Prostate gland (tissue), 2 donors: ENCODE data around the gene CAMKMT. TPM values are rescaled to one million over a fixed set of nuclear protein-coding genes. Genes with fewer than 3 reads are reported as not detected.

ENCODE experiments used
- DNase-seq: peaks from one replicate; pipeline ENCODE4 v3.0.0-alpha.2; 2019; ENCODE audit warnings: low spot score
- H3K27ac ChIP-seq, 2 donors: fragments of 200-600 bp; sonication (generic); 2 replicates each; pipeline ENCODE4 v1.5.1; 2017 to 2019
- H3K27me3 ChIP-seq: fragments of 200-600 bp; sonication (generic); replicated peaks from 2 replicates; pipeline ENCODE4 v1.5.1; 2019; ENCODE audit not compliant: insufficient read depth
- H3K36me3 ChIP-seq, 2 donors: fragments of 200-600 bp; sonication (generic); 1 replicate in 1 of 2; 2 replicates in 1 of 2; pipeline versions ENCODE4 v1.5.1 to v1.8.1; 2017 to 2019
- H3K4me1 ChIP-seq: fragments of 200-600 bp; sonication (generic); replicated peaks from 2 replicates; pipeline ENCODE4 v1.5.1; 2019
- H3K4me3 ChIP-seq, 2 donors: fragments of 200-600 bp; sonication (generic); 2 replicates each; pipeline ENCODE4 v1.5.1; 2017 to 2019
- H3K9me3 ChIP-seq: fragments of 200-600 bp; sonication (generic); 2 replicates; pipeline ENCODE4 v1.5.1; 2017
- POLR2A ChIP-seq: fragments of 450-650 bp; IDR thresholded peaks from one replicate; pipeline ENCODE4 v1.6.1; 2016; ENCODE audit warnings: antibody characterized with exemption, mild to moderate bottlenecking
- POLR2AphosphoS5 ChIP-seq: sonication (generic); formaldehyde crosslinking; IDR thresholded peaks from one replicate; pipeline ENCODE4 v1.6.1; 2017; ENCODE audit warnings: antibody characterized with exemption
- WGBS: methylation state at CpG from one replicate; pipeline ENCODE4 v1.1.5; 2018; 5-methylcytosine and 5-hydroxymethylcytosine counted together
- intact Hi-C: fragments of 100-400 bp; cut with DNase I; formaldehyde crosslinking; loops from one replicate; pipeline ENCODE4 v1.14.2; 2022
- total RNA-seq, 2 donors: library from RNA; depleted of rRNA; stranded (reverse); fragments of >200 nt; gene quantifications; one replicate each; pipeline ENCODE4 v1.1.0, GENCODE V29; 2016
- TF ChIP-seq, protein P1 (sequence below), 4 experiments: fragments of 200-600 bp in 2 of 4; fragments of 450-650 bp in 2 of 4; sonication (generic) in 2 of 4; IDR thresholded peaks; 1 replicate in 3 of 4; 2 replicates in 1 of 4; pipeline ENCODE4 v1.5.1; 2016 to 2019; ENCODE audit warnings: antibody characterized with exemption in 4 of 4, mild to moderate bottlenecking in 2 of 4, moderate library complexity in 2 of 4

CAMKMT gene
- total RNA-seq, 2 donors from 2014 or later: 5.4 to 7.6 TPM

DNA sequence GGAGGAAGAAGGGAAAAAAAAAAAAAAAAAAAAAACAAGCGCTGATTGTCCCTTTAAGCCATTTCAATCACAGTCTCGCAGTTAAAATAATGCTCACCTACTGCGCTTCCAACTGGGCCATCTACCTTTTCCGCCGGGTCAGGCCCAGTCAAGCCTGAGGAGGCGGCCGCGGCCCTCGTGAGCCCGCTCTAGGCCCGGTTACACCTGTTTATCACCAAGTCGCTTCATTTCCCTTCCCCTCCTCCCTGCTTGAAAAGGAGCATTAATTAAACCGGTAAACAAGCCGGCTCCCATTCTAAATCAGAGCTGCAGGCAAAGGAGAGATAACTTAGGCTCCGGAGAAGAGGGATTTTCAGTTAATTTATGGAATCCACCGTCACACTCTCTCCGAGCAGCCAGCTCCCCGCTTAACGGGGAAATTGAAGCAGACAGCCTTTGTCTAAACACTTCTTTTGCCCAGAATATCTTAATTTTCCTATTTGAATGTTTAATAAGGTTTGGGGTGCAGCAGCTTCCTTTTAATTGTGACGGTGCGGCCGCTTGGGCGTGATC lies 439.6 kb downstream of the CAMKMT start:
- intact Hi-C loops: no loop called here
- Histone ChIP-seq H3K27me3 (peaks cover 34% of the 10 kb centered on the region), H3K27ac (no peak overlapping the region), H3K36me3 (no peaks in the 10 kb centered on the region), H3K4me3 (no peak overlapping the region), H3K9me3 (no peaks in the 10 kb centered on the region), H3K4me1 (no peaks in the 10 kb centered on the region)
- TF ChIP-seq POLR2AphosphoS5 (no peak), POLR2A (no peak)
- TF ChIP-seq, protein P1, sequence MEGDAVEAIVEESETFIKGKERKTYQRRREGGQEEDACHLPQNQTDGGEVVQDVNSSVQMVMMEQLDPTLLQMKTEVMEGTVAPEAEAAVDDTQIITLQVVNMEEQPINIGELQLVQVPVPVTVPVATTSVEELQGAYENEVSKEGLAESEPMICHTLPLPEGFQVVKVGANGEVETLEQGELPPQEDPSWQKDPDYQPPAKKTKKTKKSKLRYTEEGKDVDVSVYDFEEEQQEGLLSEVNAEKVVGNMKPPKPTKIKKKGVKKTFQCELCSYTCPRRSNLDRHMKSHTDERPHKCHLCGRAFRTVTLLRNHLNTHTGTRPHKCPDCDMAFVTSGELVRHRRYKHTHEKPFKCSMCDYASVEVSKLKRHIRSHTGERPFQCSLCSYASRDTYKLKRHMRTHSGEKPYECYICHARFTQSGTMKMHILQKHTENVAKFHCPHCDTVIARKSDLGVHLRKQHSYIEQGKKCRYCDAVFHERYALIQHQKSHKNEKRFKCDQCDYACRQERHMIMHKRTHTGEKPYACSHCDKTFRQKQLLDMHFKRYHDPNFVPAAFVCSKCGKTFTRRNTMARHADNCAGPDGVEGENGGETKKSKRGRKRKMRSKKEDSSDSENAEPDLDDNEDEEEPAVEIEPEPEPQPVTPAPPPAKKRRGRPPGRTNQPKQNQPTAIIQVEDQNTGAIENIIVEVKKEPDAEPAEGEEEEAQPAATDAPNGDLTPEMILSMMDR (IDR thresholded peaks at IDR 0.05): no peak
- DNase-seq: no peak
- WGBS: 22% methylated on average over 23 of the region's 23 CpGs

DNA sequence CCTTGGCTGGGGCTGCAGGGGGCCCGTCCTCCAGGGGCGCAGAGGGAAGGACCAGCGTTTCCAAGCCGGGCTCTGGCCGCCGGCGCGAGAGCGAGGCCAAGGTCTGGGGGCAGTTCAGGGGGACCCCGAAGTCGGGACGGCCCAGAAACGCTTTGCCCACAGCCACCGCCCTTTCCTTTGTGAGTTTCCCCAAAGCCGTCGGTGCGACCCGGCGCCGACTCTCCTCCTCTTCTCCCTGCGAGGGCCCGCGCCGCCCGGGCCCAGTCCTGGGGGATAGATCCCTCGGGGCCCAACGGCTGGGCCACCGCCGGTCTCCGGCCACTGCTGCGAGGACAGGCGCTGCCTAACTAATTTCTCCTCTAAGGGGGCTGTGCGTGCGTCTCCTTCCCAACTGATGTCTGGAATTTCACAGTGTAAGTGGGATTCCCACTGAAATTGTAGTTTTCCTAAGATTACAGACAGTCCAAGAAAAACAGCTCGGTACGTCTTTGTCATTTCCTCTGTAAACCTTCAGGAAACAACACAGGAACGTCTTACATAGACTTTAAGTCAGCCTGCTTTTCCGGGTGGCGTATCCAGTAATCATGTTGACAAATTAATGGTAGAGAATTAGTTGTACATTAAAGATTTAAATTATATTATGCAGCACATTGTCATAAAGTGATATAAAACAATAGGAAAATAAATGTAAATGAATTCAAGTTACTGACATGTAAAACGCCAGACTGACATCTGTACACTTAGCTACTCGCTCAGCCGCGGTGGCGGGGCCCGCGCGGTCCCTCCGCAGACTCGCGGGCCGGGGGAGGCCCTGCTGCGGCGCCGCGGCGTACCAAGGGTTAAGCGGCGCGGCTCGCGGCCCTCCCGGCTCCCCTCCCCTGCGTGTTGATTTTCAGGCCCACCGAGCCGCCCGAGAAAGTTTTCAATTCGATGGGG lies 440.4 kb downstream of the CAMKMT start:
- no peak overlapping the region for H3K27ac ChIP-seq
- H3K27me3 ChIP-seq: peaks cover 34% of the 10 kb centered on the region
- DNase-seq: no peak
- H3K9me3 ChIP-seq: no peaks in the 10 kb centered on the region
- WGBS: 8% methylated on average over 67 of the region's 67 CpGs
- TF ChIP-seq, protein P1 (IDR thresholded peaks at IDR 0.05): no peak
- no peak for TF ChIP-seq POLR2AphosphoS5
- no peak for TF ChIP-seq POLR2A
- no peaks in the 10 kb centered on the region for H3K36me3 ChIP-seq
- intact Hi-C loops: no loop called here
- H3K4me3 ChIP-seq: no peak overlapping the region
- H3K4me1 ChIP-seq: no peaks in the 10 kb centered on the region

- DNase-seq: no peak
Observed at GRCh38 chr2:44802777-44803424, 441.2 kb downstream of the CAMKMT start.

DNA sequence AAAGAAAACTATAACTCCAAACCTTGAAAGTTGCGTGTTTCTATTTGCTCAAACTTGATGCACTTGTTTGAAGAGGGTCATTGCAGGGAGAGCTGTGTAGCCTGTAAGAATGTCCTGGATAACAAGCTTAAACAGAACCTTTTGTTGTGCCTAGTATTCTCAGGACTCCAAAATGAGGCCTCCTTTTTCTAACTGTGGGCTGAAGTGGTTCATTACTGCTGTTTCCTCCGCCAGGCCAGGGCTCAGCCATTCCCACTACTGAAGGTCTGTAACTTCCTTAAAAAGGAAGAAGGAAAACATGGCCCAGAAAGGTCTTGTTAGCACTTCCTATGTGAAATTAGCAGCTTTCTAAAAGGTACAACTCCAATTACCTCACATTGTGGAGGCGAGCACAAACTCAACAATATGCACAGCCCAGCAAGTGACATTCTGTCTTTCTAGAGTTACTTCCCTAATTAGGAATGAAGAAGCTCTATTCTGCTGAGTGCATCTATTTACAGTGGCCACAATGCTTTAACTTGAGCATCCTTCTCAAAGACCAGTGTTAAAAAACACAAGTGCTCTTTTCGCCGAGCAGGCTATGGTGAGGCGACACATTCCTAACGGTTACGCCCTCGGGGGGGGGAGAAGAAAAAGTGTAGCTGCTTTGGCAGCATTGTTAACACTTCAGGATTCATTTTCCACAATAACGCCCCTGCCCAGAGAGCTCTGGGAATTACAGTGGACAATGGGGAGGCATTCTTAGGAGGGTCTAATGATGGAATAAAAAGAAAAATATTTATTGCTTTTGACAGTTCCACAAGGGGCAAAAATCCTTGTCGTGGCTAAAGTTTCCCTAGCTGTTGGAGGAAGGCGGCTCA lies 442.9 kb downstream of the CAMKMT start:
- H3K4me1 ChIP-seq: no peaks in the 10 kb centered on the region
- no peaks in the 10 kb centered on the region for H3K36me3 ChIP-seq
- H3K4me3 ChIP-seq: no peak overlapping the region
- H3K27me3 ChIP-seq: peaks cover 38% of the 10 kb centered on the region
- H3K9me3 ChIP-seq: no peaks in the 10 kb centered on the region
- TF ChIP-seq, protein P1 (IDR thresholded peaks at IDR 0.05): no peak
- TF ChIP-seq POLR2AphosphoS5: no peak
- TF ChIP-seq POLR2A: no peak
- no peak for DNase-seq
- intact Hi-C loops: no loop called here
- H3K27ac ChIP-seq: no peak overlapping the region
- WGBS: 41% methylated on average over 12 of the region's 12 CpGs

More at GRCh38 chr2:44802777-44803424, 441.2 kb downstream of the CAMKMT start:
- H3K9me3 ChIP-seq: no peaks in the 10 kb centered on the region
- no peak overlapping the region for H3K4me3 ChIP-seq
- no peaks in the 10 kb centered on the region for H3K36me3 ChIP-seq
- peaks cover 38% of the 10 kb centered on the region for H3K27me3 ChIP-seq
- no peaks in the 10 kb centered on the region for H3K4me1 ChIP-seq
- TF ChIP-seq, protein P1 (IDR thresholded peaks at IDR 0.05): no peak
- no peak for TF ChIP-seq POLR2A
- TF ChIP-seq POLR2AphosphoS5: no peak
- intact Hi-C loops: no loop called here
- 12% methylated on average over 26 of the region's 27 CpGs for WGBS
- H3K27ac ChIP-seq: no peak overlapping the region
